ENCODE data around the gene PRELP. TPM values are rescaled to one million over a fixed set of nuclear protein-coding genes. Genes with fewer than 3 reads are reported as not detected.

The PRELP gene
- total and polyA plus RNA-seq, 5 donors = 43.9 to 109 (median 61.9) TPM

GRCh38 chr1:203506858-203507626 lies 31.4 kb downstream of the PRELP start:
- 30% methylated on average over 6 of the region's 6 CpGs for WGBS
- Histone ChIP-seq H3K27me3 (ENCODE audit: control insufficient read depth, insufficient read depth) (no peaks in the 10 kb centered on the region), H3K4me1 (ENCODE audit: control insufficient read depth, insufficient read depth, low read length) (peaks cover 18% of the 10 kb centered on the region), H3K4me3 (ENCODE audit: low read length) (no peak overlapping the region), H3K9me3 (ENCODE audit: control insufficient read depth, low read length) (no peaks in the 10 kb centered on the region), H3K27ac (ENCODE audit: low read length) (peak overlapping the region; percentile 90)
- ATAC-seq (peak; percentile 15 to 37), DNase-seq (peak in 1 of 3 donors; percentile 39)
- intact Hi-C loops (cut with DNase I) = loop anchor here (5.0 to 10.0 kb wide), 3 partner anchors 90 to 120 kb away; partner anchors contain the start of gene ATP2B4 (in 3 of the 4)

DNA sequence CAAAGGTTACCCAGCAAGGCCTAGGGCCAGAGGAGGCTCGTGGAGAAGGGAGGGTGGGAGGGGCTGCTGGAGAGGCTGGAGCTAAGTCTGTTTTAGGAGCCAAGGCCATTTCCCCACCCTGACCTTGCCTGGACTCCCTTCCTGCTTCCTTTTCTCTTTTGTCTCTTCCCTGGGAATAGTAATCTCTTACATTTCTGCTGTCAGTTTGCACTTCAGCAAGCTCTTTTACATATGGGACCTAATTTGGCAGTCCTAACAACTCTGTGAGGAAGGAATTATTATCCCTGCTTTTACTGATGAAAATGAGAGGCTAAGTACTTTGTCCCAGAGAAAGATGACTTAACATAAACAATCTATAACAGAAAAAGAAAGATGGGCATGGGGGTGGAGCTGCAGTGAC lies 32.2 kb downstream of the PRELP start:
- DNase-seq (no peak), ATAC-seq (peak; percentile 5 to 20)
- peak overlapping the region; percentile 90 for H3K27ac ChIP-seq (ENCODE audit: low read length)
- H3K27me3 ChIP-seq (ENCODE audit: control insufficient read depth, insufficient read depth) = no peaks in the 10 kb centered on the region
- H3K4me3 ChIP-seq (ENCODE audit: low read length) = no peak overlapping the region
- no peaks in the 10 kb centered on the region for H3K9me3 ChIP-seq (ENCODE audit: control insufficient read depth, low read length)
- H3K4me1 ChIP-seq (ENCODE audit: control insufficient read depth, insufficient read depth, low read length) = peaks cover 21% of the 10 kb centered on the region
- intact Hi-C loops (cut with DNase I) = loop anchor here (5.0 to 10.0 kb wide), 3 partner anchors 90 to 120 kb away; partner anchors contain the start of gene ATP2B4 (in 3 of the 4)
- 8% methylated on average over 1 of the region's 1 CpG for whole genome bisulfite sequencing

DNA sequence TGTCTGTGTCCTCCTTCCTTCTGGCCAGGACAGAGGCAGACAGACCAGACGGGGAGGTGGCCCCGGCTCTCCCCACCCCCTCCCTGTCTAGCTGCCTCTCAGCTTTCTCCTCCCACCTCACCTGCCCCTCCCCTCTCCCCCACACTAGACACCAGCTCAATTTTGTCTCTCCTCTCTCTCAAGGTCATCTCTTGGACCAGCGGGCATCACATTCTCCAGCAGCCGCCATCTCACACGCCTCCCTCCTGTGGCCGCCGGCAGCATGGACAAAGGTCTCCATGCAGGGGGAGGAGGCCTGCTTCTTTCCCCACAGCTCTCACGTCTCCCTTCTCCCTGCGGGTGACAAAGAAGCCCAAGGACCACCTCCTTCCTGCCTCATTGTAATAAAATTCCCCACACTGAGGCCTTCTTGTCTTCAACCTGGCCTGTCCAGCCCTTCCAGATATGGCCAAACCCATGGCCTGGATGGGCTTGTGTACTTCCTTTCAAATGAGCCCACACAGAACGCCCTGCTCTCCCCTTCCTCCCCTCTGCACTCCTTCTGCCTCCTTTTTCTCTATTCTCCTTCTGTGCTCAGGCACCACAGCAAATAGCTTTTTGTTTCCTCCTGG lies 33.0 kb downstream of the PRELP start:
- Histone ChIP-seq H3K9me3 (ENCODE audit: control insufficient read depth, low read length) (no peaks in the 10 kb centered on the region), H3K4me1 (ENCODE audit: control insufficient read depth, insufficient read depth, low read length) (peaks cover 27% of the 10 kb centered on the region), H3K27me3 (ENCODE audit: control insufficient read depth, insufficient read depth) (no peaks in the 10 kb centered on the region), H3K4me3 (ENCODE audit: low read length) (no peak overlapping the region), H3K27ac (ENCODE audit: low read length) (peak overlapping the region; percentile 56)
- peak in 2 of 3 donors; percentile 71 to 78 for DNase-seq
- intact Hi-C loops (cut with DNase I) = loop anchor here (5.0 to 10.0 kb wide), 3 partner anchors 89 to 119 kb away; partner anchors contain the start of gene ATP2B4 (in 3 of the 4)
- 48% methylated on average over 10 of the region's 10 CpGs for WGBS
- ATAC-seq = peak; percentile 56

DNA sequence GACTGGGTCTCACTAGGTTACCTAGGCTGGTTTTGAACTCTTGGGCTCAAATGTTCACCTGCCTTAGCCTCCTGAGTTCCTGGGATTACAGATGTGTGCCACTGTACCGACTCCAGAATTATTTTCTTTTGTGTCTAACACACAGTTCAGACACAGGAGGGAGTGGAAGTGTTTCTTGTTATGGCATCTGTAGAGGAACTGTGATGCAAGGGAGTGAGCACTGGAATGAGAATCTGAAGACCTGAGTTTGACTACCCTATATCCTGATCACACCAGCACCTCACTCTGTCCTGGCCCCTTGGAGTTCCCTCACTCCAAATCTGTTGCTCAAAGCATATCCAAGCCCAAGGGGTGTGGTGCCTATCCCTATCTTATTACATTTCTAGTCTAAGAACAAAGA lies 33.5 kb downstream of the PRELP start:
- intact Hi-C loops (cut with DNase I) = loop anchor here (5.0 to 10.0 kb wide), 3 partner anchors 88 to 118 kb away; partner anchors contain the start of gene ATP2B4 (in 3 of the 4)
- 46% methylated on average over 1 of the region's 1 CpG for WGBS
- H3K27ac ChIP-seq (ENCODE audit: low read length) = peak overlapping the region; percentile 56

DNA sequence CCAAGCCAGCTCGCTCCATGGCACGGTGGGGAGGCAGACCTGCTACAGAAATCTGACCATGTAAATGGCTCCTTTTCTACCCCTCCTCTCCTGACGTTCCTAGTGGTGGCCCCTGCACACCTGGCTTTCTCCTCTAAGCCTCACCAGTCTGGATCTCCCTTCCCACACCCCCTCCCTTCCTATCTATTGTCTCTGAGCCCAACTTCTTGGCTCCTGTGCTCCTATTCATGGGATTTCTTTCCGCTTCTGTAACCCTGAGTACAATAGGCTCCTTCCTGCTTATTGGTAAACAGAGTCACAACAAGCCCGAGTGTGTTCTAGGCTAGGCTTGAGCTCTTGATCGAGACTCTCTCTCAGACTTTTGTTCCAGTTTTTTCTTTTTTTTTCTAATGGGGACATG lies 35.9 kb downstream of the PRELP start:
- ATAC-seq = peak in 1 of 2 donors; percentile 7
- WGBS = 67% methylated on average over 6 of the region's 6 CpGs

More for the DNA sequence above, 33.5 kb downstream of the PRELP start:
- ATAC-seq (no peak), DNase-seq (no peak)
- H3K4me3 ChIP-seq (ENCODE audit: low read length) = no peak overlapping the region
- no peaks in the 10 kb centered on the region for H3K9me3 ChIP-seq (ENCODE audit: control insufficient read depth, low read length)
- H3K4me1 ChIP-seq (ENCODE audit: control insufficient read depth, insufficient read depth, low read length) = peaks cover 30% of the 10 kb centered on the region
- H3K27me3 ChIP-seq (ENCODE audit: control insufficient read depth, insufficient read depth) = no peaks in the 10 kb centered on the region

GRCh38 chr1:203511930-203512329 lies 36.3 kb downstream of the PRELP start:
- H3K27ac ChIP-seq (ENCODE audit: low read length) = peak overlapping the region; percentile 50
- intact Hi-C loops (cut with DNase I) = no loop called here

More for the DNA sequence above, 35.9 kb downstream of the PRELP start:
- Histone ChIP-seq H3K27me3 (ENCODE audit: control insufficient read depth, insufficient read depth) (no peaks in the 10 kb centered on the region), H3K27ac (ENCODE audit: low read length) (no peak overlapping the region), H3K9me3 (ENCODE audit: control insufficient read depth, low read length) (no peaks in the 10 kb centered on the region), H3K4me1 (ENCODE audit: control insufficient read depth, insufficient read depth, low read length) (peaks cover 27% of the 10 kb centered on the region), H3K4me3 (ENCODE audit: low read length) (no peak overlapping the region)
- DNase-seq = no peak
- intact Hi-C loops (cut with DNase I) = no loop called here

DNA sequence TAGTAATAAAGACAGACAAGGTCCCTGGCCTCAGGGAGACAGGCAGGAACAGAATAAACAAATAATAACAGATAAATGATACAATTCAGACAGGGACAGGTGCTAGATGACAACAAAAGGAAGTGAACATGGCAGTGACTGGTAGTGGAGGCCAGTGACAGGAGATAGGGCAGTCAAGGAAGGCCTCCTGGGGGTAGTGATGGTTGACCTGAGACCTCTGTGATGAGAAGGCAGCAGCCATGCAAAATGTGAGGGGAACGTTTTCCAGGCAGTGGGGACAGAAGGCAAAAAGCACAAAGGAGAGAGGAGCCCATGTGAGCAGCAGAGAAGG lies 36.9 kb downstream of the PRELP start:
- ATAC-seq (no peak), DNase-seq (no peak)
- Histone ChIP-seq H3K27ac (ENCODE audit: low read length) (peak overlapping the region; percentile 58), H3K9me3 (ENCODE audit: control insufficient read depth, low read length) (no peaks in the 10 kb centered on the region), H3K4me1 (ENCODE audit: control insufficient read depth, insufficient read depth, low read length) (peaks cover 20% of the 10 kb centered on the region), H3K27me3 (ENCODE audit: control insufficient read depth, insufficient read depth) (no peaks in the 10 kb centered on the region), H3K4me3 (ENCODE audit: low read length) (no peak overlapping the region)
- intact Hi-C loops (cut with DNase I) = no loop called here
- 65% methylated on average over 1 of the region's 1 CpG for WGBS

More at GRCh38 chr1:203511930-203512329, 36.3 kb downstream of the PRELP start:
- no peak for ATAC-seq
- Histone ChIP-seq H3K4me1 (ENCODE audit: control insufficient read depth, insufficient read depth, low read length) (peaks cover 25% of the 10 kb centered on the region), H3K4me3 (ENCODE audit: low read length) (no peak overlapping the region), H3K27me3 (ENCODE audit: control insufficient read depth, insufficient read depth) (no peaks in the 10 kb centered on the region), H3K9me3 (ENCODE audit: control insufficient read depth, low read length) (no peaks in the 10 kb centered on the region)
- DNase-seq = no peak
- WGBS = 72% methylated on average over 4 of the region's 4 CpGs

- 50% methylated on average over 10 of the region's 10 CpGs for WGBS
- DNase-seq (peak in 1 of 3 donors; percentile 51), ATAC-seq (peak; percentile 9 to 78)
- Histone ChIP-seq H3K9me3 (ENCODE audit: control insufficient read depth, low read length) (no peaks in the 10 kb centered on the region), H3K4me3 (ENCODE audit: low read length) (no peak overlapping the region), H3K4me1 (ENCODE audit: control insufficient read depth, insufficient read depth, low read length) (peaks cover 18% of the 10 kb centered on the region), H3K27me3 (ENCODE audit: control insufficient read depth, insufficient read depth) (no peaks in the 10 kb centered on the region), H3K27ac (ENCODE audit: low read length) (peak overlapping the region; percentile 58)
- intact Hi-C loops (cut with DNase I) = no loop called here
These were observed 37.4 kb downstream of the PRELP start for GRCh38 chr1:203512848-203513584.

DNA sequence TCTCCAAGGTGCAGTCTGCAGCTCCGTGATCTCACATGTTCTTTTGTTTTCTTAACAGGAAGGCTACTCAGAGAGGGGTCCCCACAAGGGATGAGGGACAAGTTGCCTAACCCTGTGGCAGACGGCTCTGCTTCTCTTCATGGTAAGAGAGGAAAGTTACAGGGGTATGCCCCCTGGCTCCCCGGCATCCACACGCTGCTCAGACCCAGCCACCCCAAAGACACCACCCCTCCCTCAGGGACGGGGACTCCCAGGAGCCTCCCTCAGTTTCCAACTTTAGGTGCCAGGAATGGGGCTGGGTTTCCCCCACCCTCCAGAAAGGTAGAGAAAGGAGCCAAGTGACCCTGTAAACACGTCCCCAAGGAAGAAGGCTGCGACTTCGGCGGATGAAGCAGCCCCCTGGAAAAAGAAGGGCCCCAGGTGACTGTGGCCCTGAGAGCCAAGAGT lies 38.0 kb downstream of the PRELP start:
- Histone ChIP-seq H3K27me3 (ENCODE audit: control insufficient read depth, insufficient read depth) (no peaks in the 10 kb centered on the region), H3K4me1 (ENCODE audit: control insufficient read depth, insufficient read depth, low read length) (peaks cover 15% of the 10 kb centered on the region), H3K9me3 (ENCODE audit: control insufficient read depth, low read length) (no peaks in the 10 kb centered on the region), H3K27ac (ENCODE audit: low read length) (no peak overlapping the region), H3K4me3 (ENCODE audit: low read length) (no peak overlapping the region)
- DNase-seq (no peak), ATAC-seq (no peak)
- intact Hi-C loops (cut with DNase I) = no loop called here
- 80% methylated on average over 9 of the region's 9 CpGs for WGBS

- ATAC-seq (no peak), DNase-seq (no peak)
- Histone ChIP-seq H3K9me3 (ENCODE audit: control insufficient read depth, low read length) (no peaks in the 10 kb centered on the region), H3K27me3 (ENCODE audit: control insufficient read depth, insufficient read depth) (no peaks in the 10 kb centered on the region), H3K27ac (ENCODE audit: low read length) (no peak overlapping the region), H3K4me1 (ENCODE audit: control insufficient read depth, insufficient read depth, low read length) (peaks cover 17% of the 10 kb centered on the region), H3K4me3 (ENCODE audit: low read length) (no peak overlapping the region)
- 93% methylated on average over 9 of the region's 9 CpGs for WGBS
- intact Hi-C loops (cut with DNase I) = no loop called here
These were observed 40.6 kb downstream of the PRELP start for GRCh38 chr1:203516184-203516583.

Measured in right cardiac atrium (tissue), 5 donors.